ENCODE data around the gene SSBP3. TPM values are rescaled to one million over a fixed set of nuclear protein-coding genes. Genes with fewer than 3 reads are reported as not detected.

The SSBP3 gene
- polyA plus RNA-seq, 3 donors: 105 to 116 (median 109) TPM

GRCh38 chr1:54188291-54188690 is 217.9 kb downstream of the SSBP3 start:
- no peak for DNase-seq

DNA sequence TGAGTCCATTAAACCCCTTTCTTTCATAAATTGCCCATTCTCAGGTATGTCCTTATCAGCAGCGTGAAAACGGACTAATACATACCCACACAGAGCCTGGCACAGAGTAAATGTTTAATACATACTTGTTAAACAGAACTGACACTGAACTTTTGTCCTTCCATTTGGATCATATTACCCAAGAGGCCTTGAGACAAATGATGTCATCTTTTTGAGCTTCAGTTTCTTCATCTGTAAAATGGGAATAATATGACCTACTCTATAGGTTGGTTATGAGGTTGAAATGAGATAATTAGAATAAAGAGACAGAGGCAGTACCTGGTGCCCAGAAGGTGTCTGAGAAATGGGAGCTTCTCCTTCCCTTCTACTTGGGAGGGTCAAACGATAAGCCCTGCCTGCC is 220.1 kb downstream of the SSBP3 start:
- no peak for DNase-seq

GRCh38 chr1:54180701-54181360 is 225.4 kb downstream of the SSBP3 start:
- DNase-seq: no peak

DNA sequence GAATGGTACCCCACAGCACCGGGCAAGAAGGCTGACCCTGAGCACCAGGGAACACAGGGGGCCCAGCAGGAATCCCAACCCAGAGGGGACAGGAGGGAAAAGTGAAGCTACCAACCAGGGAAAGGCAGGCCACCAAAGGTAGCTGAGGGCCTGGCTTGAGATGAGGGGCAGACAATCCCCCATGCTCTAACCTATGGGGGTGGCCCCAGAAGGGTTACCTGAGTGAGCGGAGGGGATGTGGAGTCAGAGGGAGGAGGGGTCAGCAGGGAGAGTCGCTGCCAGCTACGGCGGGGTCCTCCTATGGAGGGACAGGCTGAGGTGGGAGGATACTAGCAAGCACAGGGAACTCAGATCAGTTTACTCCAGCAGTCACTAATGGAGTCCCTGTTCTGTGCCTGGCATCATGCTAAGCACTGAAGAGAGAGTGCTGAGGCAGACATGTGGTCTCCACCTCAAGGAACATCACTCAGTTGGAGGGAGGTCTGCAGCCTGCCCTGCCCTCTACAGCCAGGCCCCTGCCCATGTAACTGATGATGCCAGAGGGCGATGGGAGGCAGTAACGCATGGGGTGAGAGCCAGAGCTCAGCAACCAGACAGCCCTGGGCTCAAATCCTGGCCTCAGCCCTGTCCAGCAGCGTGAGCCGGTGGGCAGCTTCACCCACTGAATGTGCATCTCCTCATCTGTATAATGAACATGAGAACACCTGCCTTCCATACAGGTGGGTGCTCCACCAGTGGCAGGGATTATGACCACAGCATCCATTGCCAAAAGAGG is 227.7 kb downstream of the SSBP3 start:
- no peak for DNase-seq

DNA sequence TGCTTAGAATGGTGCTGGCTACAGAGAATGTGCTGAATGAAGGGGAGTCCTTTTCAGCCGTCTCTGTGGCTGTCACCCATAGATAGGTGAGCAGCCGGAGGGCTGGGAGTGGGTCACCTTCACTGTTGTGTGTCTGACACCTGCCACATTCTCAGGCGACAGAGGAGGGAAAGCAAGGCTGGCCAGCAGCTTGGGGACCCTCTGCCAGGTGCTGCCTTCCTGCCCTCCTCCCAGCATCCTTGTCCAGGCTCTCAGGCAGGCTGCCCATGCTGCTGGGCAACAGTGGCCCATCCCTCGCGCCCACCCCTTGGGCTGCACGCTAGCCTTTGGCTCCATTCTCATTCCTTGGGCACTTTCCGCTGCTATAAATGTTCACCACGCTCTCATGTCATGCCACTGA is 228.5 kb downstream of the SSBP3 start:
- DNase-seq: no peak

- DNase-seq: no peak
Measured at GRCh38 chr1:54176621-54177327, 229.4 kb downstream of the SSBP3 start.

Other genes with a start within 250 kb of the SSBP3 start
- 1 to 10 TPM; 6.3 to 8.8 (median 8.5) TPM for gene CYB5RL, start 206.4 kb downstream of the SSBP3 start, polyA plus RNA-seq (ENCODE audit: insufficient read length in 3 of 3)
- gene MRPL37, start 206.2 kb downstream of the SSBP3 start, polyA plus RNA-seq (ENCODE audit: insufficient read length in 3 of 3): 10 to 100 TPM; 80.0 to 89.0 (median 85.8) TPM
- 10 to 100 TPM; 14.2 to 20.2 (median 16.0) TPM for gene ACOT11, start 141.8 kb upstream of the SSBP3 start, polyA plus RNA-seq (ENCODE audit: insufficient read length in 3 of 3)
- gene FAM151A, start 217.1 kb upstream of the SSBP3 start, polyA plus RNA-seq (ENCODE audit: insufficient read length in 3 of 3): 10 to 100 TPM; 28.7 to 39.5 (median 35.8) TPM
- 10 to 100 TPM in 2 of 3 donors, 1 to 10 TPM in 1; 2.9 to 19.5 (median 16.0) TPM for gene MROH7, start 235.4 kb upstream of the SSBP3 start, polyA plus RNA-seq (ENCODE audit: insufficient read length in 3 of 3)

Data from renal pelvis (tissue), 4 donors.